Dermis microvascular lymphatic vessel endothelial cell (primary cell): ENCODE results near the gene SHCBP1. TPM values are rescaled to one million over a fixed set of nuclear protein-coding genes. Genes with fewer than 3 reads are reported as not detected.

ENCODE experiments used
- total RNA-seq: library from RNA; depleted of rRNA; stranded (reverse); fragments of >200 nt; gene quantifications from 2 replicates; pipeline ENCODE4 v1.2.1, GENCODE V29; 2014

Gene SHCBP1
- total RNA-seq, 1 donor from 2014 or later: 16.8 TPM

Other genes starting within 250 kb of the SHCBP1 start
- gene VPS35, start 67.8 kb upstream of the SHCBP1 start, total RNA-seq: 73.9 and 80.7 TPM in 2 replicates
- gene ORC6, start 68.3 kb upstream of the SHCBP1 start, total RNA-seq: 5.8 and 9.1 TPM in 2 replicates
- gene MYLK3, start 127.0 kb upstream of the SHCBP1 start, total RNA-seq: under 0.01 and 0.13 TPM in 2 replicates
- gene C16orf87, start 209.8 kb upstream of the SHCBP1 start, total RNA-seq: 5.8 and 6.6 TPM in 2 replicates